Fibroblast of lung (primary cell): ENCODE measurements around the gene SBK3. TPM values are rescaled to one million over a fixed set of nuclear protein-coding genes. Genes with fewer than 3 reads are reported as not detected.

Source experiments
- DNase-seq, 2 donors: peaks; one replicate each; pipeline versions ENCODE4 v3.0.0 to v3.0.0-alpha.2; 2010; ENCODE audit warnings: low read depth in 2 of 2
- H2AFZ ChIP-seq: 2 replicates; pipeline ENCODE4 v1.5.1; 2012; ENCODE audit warnings: low read length, control low read depth, inconsistent platforms
- H3K27ac ChIP-seq: 2 replicates; pipeline ENCODE4 v1.5.1; 2011; ENCODE audit warnings: low read length, control low read depth; ENCODE audit not compliant: insufficient read depth
- H3K27me3 ChIP-seq: 2 replicates; pipeline ENCODE4 v1.5.1; 2011; ENCODE audit warnings: mild to moderate bottlenecking, low read length; ENCODE audit not compliant: control insufficient read depth, insufficient read depth
- H3K36me3 ChIP-seq: 2 replicates; pipeline ENCODE4 v1.5.1; 2011; ENCODE audit warnings: low read length; ENCODE audit not compliant: control insufficient read depth, insufficient read depth
- H3K4me1 ChIP-seq: 2 replicates; pipeline ENCODE4 v1.5.1; 2011; ENCODE audit warnings: low read length; ENCODE audit not compliant: control insufficient read depth, insufficient read depth; ENCODE audit errors: extremely low read depth
- H3K4me2 ChIP-seq: 2 replicates; pipeline ENCODE4 v1.5.1; 2011; ENCODE audit warnings: low read length, control low read depth; ENCODE audit not compliant: insufficient read depth; ENCODE audit errors: extremely low read depth
- H3K4me3 ChIP-seq, 4 experiments: fragments of 200-600 bp in 1 of 4; sonication (generic) in 1 of 4; replicated peaks in 1 of 4; 2 replicates each; pipeline ENCODE4 v1.5.1; 2011 to 2016; ENCODE audit warnings: low read length in 4 of 4, low read depth in 3 of 4, mild to moderate bottlenecking in 3 of 4, control low read depth in 2 of 4, inconsistent platforms in 1 of 4, mixed read lengths in 1 of 4; ENCODE audit not compliant: insufficient read depth in 1 of 4; ENCODE audit errors: control extremely low read depth in 1 of 4
- H3K79me2 ChIP-seq: 2 replicates; pipeline ENCODE4 v1.5.1; 2012; ENCODE audit warnings: mild to moderate bottlenecking, low read length, inconsistent platforms; ENCODE audit not compliant: control insufficient read depth, insufficient read depth
- H3K9ac ChIP-seq: 2 replicates; pipeline ENCODE4 v1.5.1; 2011; ENCODE audit warnings: mild to moderate bottlenecking, low read length, control low read depth; ENCODE audit not compliant: insufficient read depth
- H3K9me3 ChIP-seq: 2 replicates; pipeline ENCODE4 v1.5.1; 2012; ENCODE audit warnings: low read depth, low read length; ENCODE audit not compliant: control insufficient read depth, insufficient read depth
- H4K20me1 ChIP-seq: 2 replicates; pipeline ENCODE4 v1.5.1; 2011; ENCODE audit warnings: low read length; ENCODE audit not compliant: control insufficient read depth, insufficient read depth; ENCODE audit errors: extremely low read depth
- EZH2 ChIP-seq: IDR thresholded peaks from 2 replicates; pipeline ENCODE4 v1.5.1; 2012; ENCODE audit warnings: low read length, control low read depth, mild to moderate bottlenecking; ENCODE audit errors: missing control alignments
- polyA plus RNA-seq, 2 donors: library from polyadenylated mRNA; depleted of rRNA in 1 of 2; stranded (reverse) in 1 of 2; unstranded in 1 of 2; fragments of >200 nt; gene quantifications; 2 replicates each; pipeline ENCODE4 v1.2.1, GENCODE V29; 2011 to 2012; ENCODE audit warnings: missing spikeins in 1 of 2
- total RNA-seq: library from RNA; depleted of rRNA; stranded (reverse); fragments of >200 nt; gene quantifications from 2 replicates; pipeline ENCODE4 v1.2.1, GENCODE V29; 2014
- TF ChIP-seq, protein P1 (sequence below), 2 donors: IDR thresholded peaks in 1 of 2; conservative IDR thresholded peaks in 1 of 2; 1 replicate in 1 of 2; 2 replicates in 1 of 2; pipeline ENCODE4 v1.5.1; 2011 to 2012; ENCODE audit warnings: low read length in 2 of 2, control low read depth in 1 of 2, inconsistent platforms in 1 of 2, low read depth in 1 of 2, mild to moderate bottlenecking in 1 of 2

Gene SBK3
- total and polyA plus RNA-seq, 2 donors (not counting 1 experiment from before 2014, with no cell fraction given) = 0.66 TPM; not detected in 1

DNA sequence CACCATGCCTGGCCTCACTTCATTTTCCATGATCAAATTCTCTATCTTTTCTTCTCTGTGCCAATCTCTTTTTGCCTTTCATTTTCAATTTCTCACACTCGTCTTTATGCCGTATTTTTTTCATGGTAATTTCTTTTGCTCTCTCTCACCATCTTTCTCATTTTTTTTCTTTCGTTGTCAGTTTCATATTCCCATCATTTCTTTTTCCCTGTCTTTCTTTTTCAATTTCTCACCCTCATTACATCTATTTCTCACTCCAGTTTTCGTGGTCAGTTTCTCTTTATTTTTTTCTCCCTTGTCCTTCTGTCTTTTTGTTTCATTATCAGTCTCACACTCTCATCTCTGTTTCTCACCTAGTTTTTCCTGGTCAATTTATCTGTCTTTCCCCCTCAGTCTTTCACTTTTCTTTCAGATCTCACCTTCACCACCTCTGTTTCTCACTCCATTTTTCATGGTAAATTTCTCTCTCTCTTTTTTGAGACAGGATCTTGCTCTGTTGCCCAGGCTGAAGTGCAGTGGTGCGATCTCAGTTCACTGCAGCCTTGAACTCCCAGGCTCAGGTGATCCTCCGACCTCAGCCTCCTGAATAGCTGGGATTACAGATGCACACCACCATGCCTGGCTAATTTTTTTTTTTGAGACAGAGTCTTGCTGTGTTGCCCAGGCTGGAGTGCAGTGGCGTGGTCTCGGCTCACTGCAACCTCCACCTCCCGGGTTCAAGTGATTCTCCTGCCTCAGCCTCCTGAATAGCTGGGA is 43.0 kb downstream of the SBK3 start:
- H3K36me3 ChIP-seq = peaks cover 11% of the 10 kb centered on the region
- no peaks in the 10 kb centered on the region for H3K79me2 ChIP-seq
- H3K27ac ChIP-seq = no peak overlapping the region
- H3K4me2 ChIP-seq = no peak overlapping the region
- no peak for DNase-seq
- H3K4me1 ChIP-seq = no peaks in the 10 kb centered on the region
- H4K20me1 ChIP-seq = no peaks in the 10 kb centered on the region
- no peak for TF ChIP-seq EZH2
- TF ChIP-seq, protein P1, sequence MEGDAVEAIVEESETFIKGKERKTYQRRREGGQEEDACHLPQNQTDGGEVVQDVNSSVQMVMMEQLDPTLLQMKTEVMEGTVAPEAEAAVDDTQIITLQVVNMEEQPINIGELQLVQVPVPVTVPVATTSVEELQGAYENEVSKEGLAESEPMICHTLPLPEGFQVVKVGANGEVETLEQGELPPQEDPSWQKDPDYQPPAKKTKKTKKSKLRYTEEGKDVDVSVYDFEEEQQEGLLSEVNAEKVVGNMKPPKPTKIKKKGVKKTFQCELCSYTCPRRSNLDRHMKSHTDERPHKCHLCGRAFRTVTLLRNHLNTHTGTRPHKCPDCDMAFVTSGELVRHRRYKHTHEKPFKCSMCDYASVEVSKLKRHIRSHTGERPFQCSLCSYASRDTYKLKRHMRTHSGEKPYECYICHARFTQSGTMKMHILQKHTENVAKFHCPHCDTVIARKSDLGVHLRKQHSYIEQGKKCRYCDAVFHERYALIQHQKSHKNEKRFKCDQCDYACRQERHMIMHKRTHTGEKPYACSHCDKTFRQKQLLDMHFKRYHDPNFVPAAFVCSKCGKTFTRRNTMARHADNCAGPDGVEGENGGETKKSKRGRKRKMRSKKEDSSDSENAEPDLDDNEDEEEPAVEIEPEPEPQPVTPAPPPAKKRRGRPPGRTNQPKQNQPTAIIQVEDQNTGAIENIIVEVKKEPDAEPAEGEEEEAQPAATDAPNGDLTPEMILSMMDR (conservative IDR thresholded peaks at IDR 0.05 in 1 of 2, IDR thresholded peaks at IDR 0.05 in 1 of 2; ENCODE audit: low read depth in 1 of 2, low read length in 2 of 2) = no peak
- H2AFZ ChIP-seq = no peak overlapping the region
- no peak overlapping the region for H3K9ac ChIP-seq
- H3K9me3 ChIP-seq = no peaks in the 10 kb centered on the region
- H3K27me3 ChIP-seq = no peaks in the 10 kb centered on the region
- no peak overlapping the region for H3K4me3 ChIP-seq

DNA sequence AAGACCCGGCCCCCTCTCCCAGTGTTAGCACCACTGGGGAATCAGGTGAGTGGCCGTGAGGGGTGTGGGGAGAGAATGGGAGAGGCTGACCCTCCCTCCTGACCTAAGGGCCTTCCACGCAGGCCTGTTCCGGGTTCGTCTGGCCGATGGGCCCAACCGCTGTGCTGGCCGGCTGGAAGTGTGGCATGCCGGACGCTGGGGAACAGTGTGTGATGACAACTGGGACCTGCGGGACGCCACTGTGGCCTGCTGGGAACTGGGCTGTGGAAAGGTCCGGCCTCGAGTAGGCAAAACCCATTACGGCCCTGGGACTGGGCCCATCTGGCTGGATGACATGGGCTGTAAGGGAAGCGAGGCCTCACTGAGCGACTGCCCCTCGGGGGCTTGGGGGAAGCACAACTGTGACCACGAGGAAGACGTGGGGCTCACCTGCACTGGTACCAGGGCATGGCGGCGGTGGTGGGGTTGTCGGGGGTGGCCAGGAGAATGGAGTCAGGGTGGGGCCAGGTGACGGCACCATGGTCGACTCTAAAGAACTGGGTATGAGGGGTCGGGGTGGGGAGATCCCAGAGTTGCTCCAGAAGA is 44.9 kb downstream of the SBK3 start:
- TF ChIP-seq, protein P1 (conservative IDR thresholded peaks at IDR 0.05 in 1 of 2, IDR thresholded peaks at IDR 0.05 in 1 of 2; ENCODE audit: low read depth in 1 of 2, low read length in 2 of 2) = no peak
- no peak for TF ChIP-seq EZH2
- Histone ChIP-seq H3K4me2 (no peak overlapping the region), H3K79me2 (peaks cover 5% of the 10 kb centered on the region), H3K27ac (no peak overlapping the region), H3K4me1 (peaks cover 1% of the 10 kb centered on the region), H3K36me3 (peaks cover 14% of the 10 kb centered on the region), H2AFZ (no peak overlapping the region), H3K27me3 (no peaks in the 10 kb centered on the region), H3K4me3 (no peak overlapping the region), H3K9ac (no peak overlapping the region), H4K20me1 (no peaks in the 10 kb centered on the region), H3K9me3 (no peaks in the 10 kb centered on the region)
- no peak for DNase-seq

DNA sequence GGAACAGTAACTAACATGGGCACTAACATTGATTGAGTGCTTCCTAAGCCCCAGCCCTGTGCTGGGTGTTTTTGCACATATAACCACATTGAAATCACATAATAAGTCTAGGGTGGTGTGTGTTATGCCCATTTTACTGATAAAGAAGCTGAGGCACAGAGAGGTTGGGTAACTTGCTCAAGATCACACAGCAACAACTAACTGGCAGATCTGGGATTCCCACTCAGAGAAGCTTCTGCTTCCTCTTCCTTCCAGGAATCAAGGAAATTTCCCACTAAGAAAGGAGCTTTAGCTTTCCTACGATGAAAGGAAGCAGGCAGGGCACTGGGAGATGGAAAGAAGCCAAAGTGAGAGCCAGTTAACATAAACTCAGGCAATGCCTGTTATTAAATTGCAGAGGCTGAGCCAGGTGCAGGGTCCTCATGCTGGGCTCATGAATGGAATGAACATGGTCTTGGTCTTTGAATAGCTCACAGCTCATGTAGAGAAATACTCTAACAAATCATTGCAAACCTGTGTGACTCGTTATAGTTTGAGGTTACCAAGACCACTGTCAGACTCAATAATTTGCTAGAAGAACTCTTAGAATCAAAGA is 47.0 kb downstream of the SBK3 start:
- H3K4me1 ChIP-seq = peaks cover 7% of the 10 kb centered on the region
- TF ChIP-seq, protein P1 (conservative IDR thresholded peaks at IDR 0.05 in 1 of 2, IDR thresholded peaks at IDR 0.05 in 1 of 2; ENCODE audit: low read depth in 1 of 2, low read length in 2 of 2) = no peak
- TF ChIP-seq EZH2 = no peak
- no peak for DNase-seq
- no peak overlapping the region for H2AFZ ChIP-seq
- no peaks in the 10 kb centered on the region for H4K20me1 ChIP-seq
- H3K4me3 ChIP-seq = no peak overlapping the region
- no peak overlapping the region for H3K9ac ChIP-seq
- H3K27ac ChIP-seq = no peak overlapping the region
- H3K4me2 ChIP-seq = no peak overlapping the region
- H3K36me3 ChIP-seq = peaks cover 13% of the 10 kb centered on the region
- H3K9me3 ChIP-seq = no peaks in the 10 kb centered on the region
- H3K27me3 ChIP-seq = no peaks in the 10 kb centered on the region
- peaks cover 8% of the 10 kb centered on the region for H3K79me2 ChIP-seq
